ENCODE measurements around the gene DHDDS. TPM values are rescaled to one million over a fixed set of nuclear protein-coding genes. Genes with fewer than 3 reads are reported as not detected.
"Not testable (repeated sequence)": the region's sequence is repeated elsewhere in the genome, so short reads cannot be mapped to it uniquely, and the experiment has no call there.

DHDDS gene
- total RNA-seq, 3 donors from 2014 or later, result 72.9 to 137 (median 118) TPM

- intact Hi-C loops (cut with DNase I, micrococcal nuclease), result no loop called here
- DNase-seq (no peak), ATAC-seq (no peak)
- H3K4me3 ChIP-seq, result no peak overlapping the region
- H3K36me3 ChIP-seq (ENCODE audit: low read depth), result no peaks in the 10 kb centered on the region
- H3K4me1 ChIP-seq (ENCODE audit: low read depth), result no peaks in the 10 kb centered on the region
- H3K9me3 ChIP-seq, result no peaks in the 10 kb centered on the region
- no peak for TF ChIP-seq CTCF (IDR thresholded peaks at IDR 0.05)
Measured at GRCh38 chr1:26493938-26494337, 61.8 kb downstream of the DHDDS start.

- Histone ChIP-seq H3K9me3 (no peaks in the 10 kb centered on the region), H3K4me1 (ENCODE audit: low read depth) (peaks cover 6% of the 10 kb centered on the region), H3K4me3 (no peak overlapping the region), H3K36me3 (ENCODE audit: low read depth) (no peaks in the 10 kb centered on the region)
- intact Hi-C loops (cut with DNase I, micrococcal nuclease), result no loop called here
- TF ChIP-seq CTCF (IDR thresholded peaks at IDR 0.05), result no peak
- no peak for ATAC-seq
- DNase-seq, result no peak
Measured at GRCh38 chr1:26496861-26497260, 64.7 kb downstream of the DHDDS start.

- intact Hi-C loops (cut with DNase I, micrococcal nuclease), result no loop called here
- Histone ChIP-seq H3K9me3 (no peaks in the 10 kb centered on the region), H3K4me1 (ENCODE audit: low read depth) (peaks cover 12% of the 10 kb centered on the region), H3K36me3 (ENCODE audit: low read depth) (no peaks in the 10 kb centered on the region), H3K4me3 (no peak overlapping the region)
- no peak for DNase-seq
- no peak for ATAC-seq
- TF ChIP-seq CTCF (IDR thresholded peaks at IDR 0.05), result no peak
Measured at GRCh38 chr1:26498894-26499293, 66.8 kb downstream of the DHDDS start.

- Histone ChIP-seq H3K9me3 (no peaks in the 10 kb centered on the region), H3K36me3 (ENCODE audit: low read depth) (no peaks in the 10 kb centered on the region), H3K4me3 (peak overlapping the region; percentile 56), H3K4me1 (ENCODE audit: low read depth) (peaks cover 12% of the 10 kb centered on the region)
- intact Hi-C loops (cut with DNase I, micrococcal nuclease), result no loop called here
- peak; percentile 94 to 97 (median 95) for DNase-seq
- ATAC-seq, result peak; percentile 94
- no peak for TF ChIP-seq CTCF (IDR thresholded peaks at IDR 0.05)
Measured at GRCh38 chr1:26500488-26501175, 68.5 kb downstream of the DHDDS start.

GRCh38 chr1:26510711-26511110 lies 78.6 kb downstream of the DHDDS start:
- intact Hi-C loops (cut with DNase I, micrococcal nuclease); H3K9me3 ChIP-seq; DNase-seq; H3K4me3 ChIP-seq; H3K4me1 ChIP-seq (ENCODE audit: low read depth); ATAC-seq; H3K36me3 ChIP-seq (ENCODE audit: low read depth): not testable (repeated sequence)

GRCh38 chr1:26515836-26516235 lies 83.7 kb downstream of the DHDDS start:
- DNase-seq; H3K36me3 ChIP-seq (ENCODE audit: low read depth); H3K4me1 ChIP-seq (ENCODE audit: low read depth); H3K9me3 ChIP-seq; intact Hi-C loops (cut with DNase I, micrococcal nuclease); ATAC-seq; H3K4me3 ChIP-seq: not testable (repeated sequence)
